Measurements from ENCODE around the gene ATP8B4.

The ATP8B4 gene

DNA sequence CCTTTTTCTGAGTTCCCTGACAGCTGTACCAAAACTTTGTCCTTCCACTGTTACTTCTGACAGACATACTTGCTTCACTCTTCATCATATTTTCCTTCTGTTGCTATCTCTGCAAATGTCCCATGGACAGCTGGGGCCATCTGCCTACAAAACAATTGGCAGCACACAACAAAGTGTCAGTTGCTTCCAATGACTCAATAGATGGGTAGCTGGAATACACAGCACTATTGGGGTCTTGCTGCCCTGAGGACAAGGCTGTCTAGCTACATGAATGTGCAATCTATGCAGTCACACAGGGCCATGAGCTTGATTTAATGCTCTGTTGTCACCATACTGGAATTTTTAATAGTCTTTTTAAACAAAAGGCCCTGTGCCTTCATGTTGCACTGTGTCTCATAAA lies 305.4 kb downstream of the ATP8B4 start:
- H3K4me1 ChIP-seq (ENCODE audit: control insufficient read depth, insufficient read depth, low read length, poor library complexity, severe bottlenecking): no peaks in the 10 kb centered on the region
- H3K27ac ChIP-seq (ENCODE audit: insufficient read depth, low read length, poor library complexity, severe bottlenecking): no peak overlapping the region
- H3K9me3 ChIP-seq (ENCODE audit: control insufficient read depth, low read length): no peaks in the 10 kb centered on the region
- DNase-seq: no peak
- H3K4me3 ChIP-seq (ENCODE audit: insufficient read depth, low read depth, low read length, poor library complexity, severe bottlenecking): no peak overlapping the region
- no peaks in the 10 kb centered on the region for H3K36me3 ChIP-seq (ENCODE audit: control insufficient read depth, insufficient read depth, low read length)
- H3K27me3 ChIP-seq (replicated peaks; ENCODE audit: control insufficient read depth, insufficient read depth, low read length, poor library complexity, severe bottlenecking): no peaks in the 10 kb centered on the region

DNA sequence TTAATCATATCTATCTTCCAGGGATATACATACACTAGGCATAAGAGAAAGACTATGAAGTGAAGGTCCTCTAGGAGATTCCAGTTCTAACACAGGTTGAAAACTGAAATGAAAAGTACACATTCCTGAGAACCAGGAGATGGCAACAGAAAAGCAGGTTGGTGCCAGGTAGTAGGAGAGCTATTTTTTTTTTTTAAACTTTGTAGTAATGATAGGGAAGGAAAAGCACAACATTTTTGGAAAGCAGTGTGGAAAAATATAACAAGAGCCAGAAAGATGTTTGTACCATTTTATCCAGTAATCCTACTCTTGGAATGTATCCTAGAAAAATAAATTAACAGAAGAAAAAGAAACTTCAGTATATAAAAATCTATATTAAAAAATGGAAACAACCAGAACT lies 308.3 kb downstream of the ATP8B4 start:
- Histone ChIP-seq H3K4me3 (ENCODE audit: insufficient read depth, low read depth, low read length, poor library complexity, severe bottlenecking) (no peak overlapping the region), H3K9me3 (ENCODE audit: control insufficient read depth, low read length) (no peaks in the 10 kb centered on the region), H3K27me3 (replicated peaks; ENCODE audit: control insufficient read depth, insufficient read depth, low read length, poor library complexity, severe bottlenecking) (no peaks in the 10 kb centered on the region)

GRCh38 chr15:49809894-49810609 lies 309.0 kb downstream of the ATP8B4 start:
- no peak overlapping the region for H3K4me3 ChIP-seq (ENCODE audit: insufficient read depth, low read depth, low read length, poor library complexity, severe bottlenecking)
- no peaks in the 10 kb centered on the region for H3K9me3 ChIP-seq (ENCODE audit: control insufficient read depth, low read length)
- H3K4me1 ChIP-seq (ENCODE audit: control insufficient read depth, insufficient read depth, low read length, poor library complexity, severe bottlenecking): no peaks in the 10 kb centered on the region
- no peaks in the 10 kb centered on the region for H3K27me3 ChIP-seq (replicated peaks; ENCODE audit: control insufficient read depth, insufficient read depth, low read length, poor library complexity, severe bottlenecking)
- no peak overlapping the region for H3K27ac ChIP-seq (ENCODE audit: insufficient read depth, low read length, poor library complexity, severe bottlenecking)
- no peak for DNase-seq
- H3K36me3 ChIP-seq (ENCODE audit: control insufficient read depth, insufficient read depth, low read length): no peaks in the 10 kb centered on the region

More for the DNA sequence above, 308.3 kb downstream of the ATP8B4 start:
- no peaks in the 10 kb centered on the region for H3K36me3 ChIP-seq (ENCODE audit: control insufficient read depth, insufficient read depth, low read length)
- no peak overlapping the region for H3K27ac ChIP-seq (ENCODE audit: insufficient read depth, low read length, poor library complexity, severe bottlenecking)
- no peak for DNase-seq
- H3K4me1 ChIP-seq (ENCODE audit: control insufficient read depth, insufficient read depth, low read length, poor library complexity, severe bottlenecking): no peaks in the 10 kb centered on the region

- Histone ChIP-seq H3K9me3 (ENCODE audit: control insufficient read depth, low read length) (no peaks in the 10 kb centered on the region), H3K27me3 (replicated peaks; ENCODE audit: control insufficient read depth, insufficient read depth, low read length, poor library complexity, severe bottlenecking) (no peaks in the 10 kb centered on the region), H3K36me3 (ENCODE audit: control insufficient read depth, insufficient read depth, low read length) (no peaks in the 10 kb centered on the region), H3K27ac (ENCODE audit: insufficient read depth, low read length, poor library complexity, severe bottlenecking) (no peak overlapping the region), H3K4me3 (ENCODE audit: insufficient read depth, low read depth, low read length, poor library complexity, severe bottlenecking) (no peak overlapping the region), H3K4me1 (ENCODE audit: control insufficient read depth, insufficient read depth, low read length, poor library complexity, severe bottlenecking) (no peaks in the 10 kb centered on the region)
- no peak for DNase-seq
These were observed 310.7 kb downstream of the ATP8B4 start for GRCh38 chr15:49808341-49808740.
